ENCODE data around the gene DPH2.

DPH2 gene, protein sequence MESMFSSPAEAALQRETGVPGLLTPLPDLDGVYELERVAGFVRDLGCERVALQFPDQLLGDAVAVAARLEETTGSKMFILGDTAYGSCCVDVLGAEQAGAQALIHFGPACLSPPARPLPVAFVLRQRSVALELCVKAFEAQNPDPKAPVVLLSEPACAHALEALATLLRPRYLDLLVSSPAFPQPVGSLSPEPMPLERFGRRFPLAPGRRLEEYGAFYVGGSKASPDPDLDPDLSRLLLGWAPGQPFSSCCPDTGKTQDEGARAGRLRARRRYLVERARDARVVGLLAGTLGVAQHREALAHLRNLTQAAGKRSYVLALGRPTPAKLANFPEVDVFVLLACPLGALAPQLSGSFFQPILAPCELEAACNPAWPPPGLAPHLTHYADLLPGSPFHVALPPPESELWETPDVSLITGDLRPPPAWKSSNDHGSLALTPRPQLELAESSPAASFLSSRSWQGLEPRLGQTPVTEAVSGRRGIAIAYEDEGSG

DNA sequence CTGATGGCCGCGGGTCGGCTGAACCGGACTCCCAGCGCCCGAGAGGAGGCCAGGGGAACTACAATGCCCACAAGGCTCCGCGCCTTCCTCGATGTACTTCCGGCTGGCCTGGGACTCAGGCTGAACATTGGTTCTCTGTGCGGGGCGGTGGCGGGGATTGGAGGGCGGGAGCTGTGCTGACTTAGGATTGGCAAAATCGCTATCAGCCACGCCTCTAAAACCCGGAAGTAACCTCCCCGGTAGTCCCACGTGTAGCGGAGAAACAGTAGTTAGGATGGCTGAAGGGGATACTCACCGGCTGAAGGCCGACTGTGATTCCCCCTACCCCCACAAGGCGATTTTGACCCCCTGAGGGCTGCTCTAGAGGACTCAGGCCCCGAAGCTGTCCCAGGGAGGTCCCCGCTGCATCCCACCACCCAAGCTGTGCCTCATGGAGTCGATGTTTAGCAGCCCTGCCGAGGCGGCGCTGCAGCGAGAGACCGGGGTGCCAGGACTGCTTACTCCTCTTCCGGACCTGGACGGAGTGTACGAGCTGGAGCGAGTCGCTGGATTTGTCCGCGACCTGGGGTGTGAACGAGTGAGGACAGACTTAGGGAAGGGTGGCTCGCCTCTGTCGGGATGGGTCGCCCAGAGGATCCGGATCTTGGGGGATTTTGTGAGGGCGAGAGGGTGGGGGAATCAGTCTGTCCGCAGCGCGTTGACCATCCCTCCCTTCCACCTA, at the start of gene DPH2:
Gene DPH2, plus strand, starts transcription at position 265 of the 721 bp plus-strand sequence. Its CDS starts 166 bp downstream, at position 431.
- peak; percentile 90 for DNase-seq

DNA sequence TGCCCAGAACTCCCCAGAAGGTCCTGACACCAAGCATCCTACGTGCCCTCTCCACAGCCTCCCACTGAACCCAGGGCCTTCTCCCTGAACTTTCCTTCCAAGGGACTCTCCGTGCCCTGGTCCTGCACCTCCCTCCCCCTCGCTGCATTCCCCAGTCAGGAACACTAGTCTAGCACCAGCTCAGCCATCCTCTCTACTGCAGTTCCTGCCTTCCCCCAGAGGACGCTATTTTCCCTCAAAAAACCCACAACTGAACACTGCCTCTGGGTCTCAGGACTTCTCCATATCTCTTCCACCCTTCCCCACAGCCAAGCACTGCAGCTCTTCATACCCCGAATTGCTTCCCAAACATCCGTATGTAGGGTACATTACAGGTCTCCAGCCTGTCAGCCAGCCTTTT, 48.8 kb upstream of the DPH2 start:
- no peak for DNase-seq

- DNase-seq = no peak
Measured at GRCh38 chr1:43924516-43924915, 45.3 kb upstream of the DPH2 start.

DNA sequence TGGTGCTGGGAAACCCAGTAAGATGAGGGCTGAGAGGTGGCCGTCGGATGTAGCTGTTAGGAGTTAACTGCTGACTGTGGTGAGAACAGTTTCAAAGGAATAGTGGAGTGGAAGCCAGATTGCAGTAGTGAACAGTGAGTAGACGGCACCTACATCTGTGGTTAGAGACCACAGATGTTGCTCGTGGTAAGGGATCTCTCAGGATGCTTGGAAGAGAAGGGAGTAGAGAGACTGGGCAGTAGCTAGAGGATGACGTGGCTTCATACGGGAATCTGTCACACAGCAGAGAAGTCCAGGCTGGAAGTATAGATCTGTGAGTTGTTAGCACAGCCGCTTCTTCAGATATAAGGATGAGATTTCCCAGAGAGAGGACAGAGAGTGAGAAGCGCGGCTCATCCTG, 44.0 kb upstream of the DPH2 start:
- DNase-seq = no peak

DNA sequence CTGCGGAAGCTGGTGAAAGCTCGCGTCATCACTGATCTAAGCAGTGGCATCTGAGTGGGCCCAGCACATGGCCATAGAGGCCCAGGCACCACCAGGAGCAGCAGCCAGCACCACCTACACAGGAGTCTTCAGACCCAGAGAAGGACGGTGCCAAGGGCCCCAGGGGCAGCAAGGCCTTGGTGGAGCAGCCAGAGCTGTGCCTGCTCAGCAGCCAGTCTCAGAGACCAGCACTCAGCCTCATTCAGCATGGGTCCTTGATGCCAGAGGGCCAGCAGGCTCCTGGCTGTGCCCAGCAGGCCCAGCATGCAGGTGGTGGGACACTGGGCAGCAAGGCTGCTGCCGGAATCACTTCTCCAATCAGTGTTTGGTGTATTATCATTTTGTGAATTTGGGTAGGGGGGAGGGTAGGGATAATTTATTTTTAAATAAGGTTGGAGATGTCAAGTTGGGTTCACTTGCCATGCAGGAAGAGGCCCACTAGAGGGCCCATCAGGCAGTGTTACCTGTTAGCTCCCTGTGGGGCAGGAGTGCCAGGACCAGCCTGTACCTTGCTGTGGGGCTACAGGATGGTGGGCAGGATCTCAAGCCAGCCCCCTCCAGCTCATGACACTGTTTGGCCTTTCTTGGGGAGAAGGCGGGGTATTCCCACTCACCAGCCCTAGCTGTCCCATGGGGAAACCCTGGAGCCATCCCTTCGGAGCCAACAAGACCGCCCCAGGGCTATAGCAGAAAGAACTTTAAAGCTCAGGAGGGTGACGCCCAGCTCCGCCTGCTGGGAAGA, 39.5 kb upstream of the DPH2 start:
- no peak for DNase-seq

DNA sequence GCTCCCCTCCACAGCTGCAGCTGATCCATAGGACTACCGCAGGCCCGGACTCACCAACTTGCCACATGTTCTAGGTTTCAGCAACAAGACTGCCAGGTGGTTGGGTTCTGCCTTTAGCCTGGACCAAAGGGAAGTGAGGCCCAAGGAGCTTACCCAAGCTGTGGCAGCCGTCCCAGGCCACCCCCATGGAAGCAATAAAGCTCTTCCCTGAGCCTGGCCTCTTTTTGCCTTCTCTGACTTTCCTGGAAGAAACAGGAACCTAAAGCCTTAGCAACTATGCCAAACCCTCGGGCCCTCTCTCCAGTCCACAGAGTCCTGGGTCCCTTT, 38.9 kb upstream of the DPH2 start:
- no peak for DNase-seq

DNA sequence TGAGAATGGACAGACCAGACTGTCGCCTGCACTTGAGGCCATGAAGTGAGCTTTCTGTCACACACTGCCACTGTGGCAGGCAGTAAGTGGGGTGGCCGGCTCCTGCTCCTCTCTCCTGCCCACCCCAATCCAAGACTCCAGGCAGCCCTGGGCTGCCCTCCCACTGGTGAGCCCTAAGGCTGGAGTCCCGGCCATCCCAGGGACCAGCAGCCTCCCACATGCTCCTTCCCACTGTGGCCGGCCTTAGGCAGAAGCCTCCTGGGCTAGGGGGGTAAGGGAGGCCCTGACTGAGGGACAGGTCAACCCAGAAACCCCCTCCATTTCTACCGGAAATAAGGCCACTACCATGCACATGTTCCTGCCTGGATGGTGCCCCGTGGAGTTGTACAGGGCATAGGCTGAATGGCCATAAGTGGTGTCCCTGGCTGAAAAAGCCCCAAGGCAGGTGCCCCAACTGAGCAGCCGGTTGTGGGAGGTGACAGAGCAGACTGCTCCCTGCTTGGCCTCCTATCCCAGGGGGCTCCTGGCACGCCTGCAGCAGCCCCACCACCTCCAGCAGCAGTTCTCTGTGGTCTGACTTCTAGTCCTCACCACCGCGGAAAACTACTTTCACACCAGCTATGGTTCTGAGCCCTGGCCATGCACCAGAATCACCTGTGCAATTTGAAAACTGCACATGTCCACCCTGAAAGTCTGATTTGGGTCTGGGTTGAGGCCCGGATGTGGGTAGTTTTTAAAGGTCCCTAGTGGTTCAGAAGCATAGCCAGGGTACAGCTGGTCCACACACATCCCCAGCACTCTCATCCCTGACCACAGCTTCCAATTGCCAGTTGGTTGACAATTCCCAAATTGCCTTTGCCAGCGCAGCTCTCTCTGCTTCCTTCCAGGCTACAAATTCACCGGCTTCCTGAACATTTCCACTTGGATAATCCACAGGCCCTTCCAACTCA, 37.8 kb upstream of the DPH2 start:
- no peak for DNase-seq

GRCh38 chr1:43932786-43933385, 36.9 kb upstream of the DPH2 start:
- no peak for DNase-seq

DNA sequence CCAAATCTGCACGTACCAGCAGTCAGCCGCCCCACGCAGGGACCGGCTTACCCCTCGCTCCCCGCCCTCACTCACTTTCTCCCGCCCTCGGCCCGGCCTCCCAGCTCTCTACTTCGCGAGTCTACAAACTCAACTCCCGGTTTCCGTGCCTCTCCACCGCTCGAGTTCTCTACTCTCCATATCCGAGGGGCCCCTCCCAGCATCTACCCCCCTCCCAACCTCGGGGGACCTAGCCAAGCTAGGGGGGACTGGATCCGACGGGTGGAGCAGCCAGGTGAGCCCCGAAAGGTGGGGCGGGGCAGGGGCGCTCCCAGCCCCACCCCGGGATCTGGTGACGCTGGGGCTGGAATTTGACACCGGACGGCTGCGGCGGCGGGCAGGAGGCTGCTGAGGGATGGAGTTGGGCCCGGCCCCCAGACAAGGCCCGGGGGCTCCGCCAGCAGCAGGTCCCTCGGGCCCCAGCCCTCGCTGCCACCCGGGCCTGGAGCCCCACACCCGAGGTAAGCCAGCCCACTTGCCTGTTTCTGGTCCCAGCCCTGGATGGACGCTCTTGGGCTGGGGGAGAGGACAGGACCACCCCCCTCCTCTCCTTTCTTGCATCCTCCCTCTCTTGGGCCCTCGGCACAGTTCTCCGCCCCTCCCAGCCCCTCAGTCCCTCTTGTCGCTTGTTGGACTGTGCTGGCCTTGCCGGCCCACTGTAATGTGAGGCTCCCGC, 36.3 kb upstream of the DPH2 start, which contains the start of gene ARTN:
Gene ARTN, plus strand, starts transcription at position 416 of the 715 bp plus-strand sequence. CDS start 1,856 bp downstream, outside the sequence.
- DNase-seq = no peak

GRCh38 chr1:43934101-43934985, 35.5 kb upstream of the DPH2 start:
- peak; percentile 29 for DNase-seq

GRCh38 chr1:43934986-43935324, 34.9 kb upstream of the DPH2 start:
- DNase-seq = no peak

GRCh38 chr1:43935711-43936427, 33.9 kb upstream of the DPH2 start:
- DNase-seq = no peak

DNA sequence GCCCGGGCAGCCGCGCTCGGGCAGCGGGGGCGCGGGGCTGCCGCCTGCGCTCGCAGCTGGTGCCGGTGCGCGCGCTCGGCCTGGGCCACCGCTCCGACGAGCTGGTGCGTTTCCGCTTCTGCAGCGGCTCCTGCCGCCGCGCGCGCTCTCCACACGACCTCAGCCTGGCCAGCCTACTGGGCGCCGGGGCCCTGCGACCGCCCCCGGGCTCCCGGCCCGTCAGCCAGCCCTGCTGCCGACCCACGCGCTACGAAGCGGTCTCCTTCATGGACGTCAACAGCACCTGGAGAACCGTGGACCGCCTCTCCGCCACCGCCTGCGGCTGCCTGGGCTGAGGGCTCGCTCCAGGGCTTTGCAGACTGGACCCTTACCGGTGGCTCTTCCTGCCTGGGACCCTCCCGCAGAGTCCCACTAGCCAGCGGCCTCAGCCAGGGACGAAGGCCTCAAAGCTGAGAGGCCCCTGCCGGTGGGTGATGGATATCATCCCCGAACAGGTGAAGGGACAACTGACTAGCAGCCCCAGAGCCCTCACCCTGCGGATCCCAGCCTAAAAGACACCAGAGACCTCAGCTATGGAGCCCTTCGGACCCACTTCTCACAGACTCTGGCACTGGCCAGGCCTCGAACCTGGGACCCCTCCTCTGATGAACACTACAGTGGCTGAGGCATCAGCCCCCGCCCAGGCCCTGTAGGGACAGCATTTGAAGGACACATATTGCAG, 33.2 kb upstream of the DPH2 start:
- no peak for DNase-seq

- no peak for DNase-seq
Measured at GRCh38 chr1:43937179-43937865, 32.5 kb upstream of the DPH2 start.

DNA sequence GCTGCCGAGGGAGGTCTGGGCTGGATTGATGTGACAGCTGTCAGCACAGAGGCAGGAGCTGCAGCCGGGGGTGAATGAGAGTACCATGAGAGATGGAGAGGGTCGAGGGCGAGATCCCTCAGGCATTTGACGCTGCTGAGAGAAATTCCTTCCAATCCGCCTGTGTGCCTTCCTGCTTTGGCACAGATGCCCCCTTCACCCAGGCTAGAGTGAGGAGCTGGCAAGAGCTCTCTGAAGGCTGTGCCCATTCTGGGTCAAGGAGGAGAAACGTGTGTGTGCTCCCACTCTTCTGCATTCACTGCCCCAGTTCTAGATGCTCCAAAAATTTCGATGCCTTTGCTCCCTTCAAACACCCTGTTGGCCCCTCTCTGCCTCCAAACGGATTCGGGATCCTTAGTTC, 31.4 kb upstream of the DPH2 start:
- DNase-seq = no peak

GRCh38 chr1:43938892-43939587, 30.8 kb upstream of the DPH2 start:
- DNase-seq = no peak

GRCh38 chr1:43942411-43942810, 27.4 kb upstream of the DPH2 start:
- no peak for DNase-seq

All from COR-L47 (cell line).